ENCODE results near the gene CAPN12. TPM values are rescaled to one million over a fixed set of nuclear protein-coding genes. Genes with fewer than 3 reads are reported as not detected.

CAPN12 gene
- total and polyA plus RNA-seq, 2 of the 8 experiments (the other 6 are each of a cell fraction or from before 2014, with no cell fraction given) = 8.8 to 20.0 TPM

GRCh38 chr19:38733241-38733492 lies 11.1 kb downstream of the CAPN12 start:
- no peak overlapping the region for H4K8ac ChIP-seq (ENCODE audit: extremely low read depth, insufficient read depth, low read length)
- H2BK120ac ChIP-seq (replicated peaks; ENCODE audit: low read depth, low read length) = no peak overlapping the region
- H3K4ac ChIP-seq (replicated peaks; ENCODE audit: insufficient read length, low read depth, low read length) = peak overlapping the region; percentile 83
- H3K18ac ChIP-seq (ENCODE audit: extremely low read depth, low read length) = no peak overlapping the region
- no peak overlapping the region for H2BK20ac ChIP-seq (ENCODE audit: low read length)
- no peak overlapping the region for H4K91ac ChIP-seq (replicated peaks; ENCODE audit: insufficient read length, low read length)
- no peak overlapping the region for H2BK12ac ChIP-seq (ENCODE audit: low read depth, low read length)
- H3K4me1 ChIP-seq (replicated peaks in 1 of 4; ENCODE audit: control insufficient read depth in 3 of 4, insufficient read depth in 4 of 4, low read length in 3 of 4) = peaks cover 0 to 15% (median 10%) of the 10 kb centered on the region in 4 experiments; a peak in 6 of 7 replicates
- no peak overlapping the region for H3K4me2 ChIP-seq (ENCODE audit: insufficient read depth in 1 of 2, low read depth in 2 of 2, low read length in 2 of 2)
- H3K79me2 ChIP-seq (ENCODE audit: control insufficient read depth in 1 of 2, insufficient read depth in 2 of 2, low read length in 2 of 2) = no peaks in the 10 kb centered on the region
- H3K9me3 ChIP-seq (ENCODE audit: insufficient read depth in 2 of 2, low read depth in 1 of 2, low read length in 1 of 2) = peaks cover 0 to 3% of the 10 kb centered on the region in 2 experiments; a peak in 1 of 4 replicates
- H3K27me3 ChIP-seq (replicated peaks in 1 of 4; ENCODE audit: control insufficient read depth in 3 of 4, extremely low read depth in 1 of 4, insufficient read depth in 3 of 4, low read length in 3 of 4) = peaks cover 4 to 11% (median 11%) of the 10 kb centered on the region in 4 experiments
- peaks cover 6 to 12% of the 10 kb centered on the region in 2 experiments for H4K20me1 ChIP-seq (replicated peaks in 1 of 2; ENCODE audit: control insufficient read depth in 1 of 2, insufficient read depth in 2 of 2, low read length in 2 of 2)
- H2BK15ac ChIP-seq (ENCODE audit: low read length) = no peak overlapping the region
- H3K23me2 ChIP-seq (ENCODE audit: low read depth, low read length) = peaks cover 10% of the 10 kb centered on the region; the same call in 1 of the 2 replicates
- H2AFZ ChIP-seq (ENCODE audit: low read length) = no peak overlapping the region
- TF ChIP-seq SRF (IDR thresholded peaks at IDR 0.05; ENCODE audit: low read depth, low read length) (no peak), CEBPB (IDR thresholded peaks at IDR 0.05; ENCODE audit: low read depth, low read length) (no peak), FOSL1 (IDR thresholded peaks at IDR 0.05; ENCODE audit: insufficient read depth, low read depth, low read length) (no peak), CREB1 (IDR thresholded peaks at IDR 0.05) (no peak), TAF7 (optimal IDR thresholded peaks at IDR 0.05; ENCODE audit: borderline replicate concordance, low read depth, low read length) (no peak), KDM1A (IDR thresholded peaks at IDR 0.05; ENCODE audit: borderline replicate concordance, low read length) (no peak), SIX5 (IDR thresholded peaks at IDR 0.05; ENCODE audit: low read depth, low read length) (no peak), TCF12 (IDR thresholded peaks at IDR 0.05; ENCODE audit: low read depth, low read length) (no peak), SIRT6 (IDR thresholded peaks at IDR 0.05; ENCODE audit: low read length) (no peak), JUND (IDR thresholded peaks at IDR 0.05; ENCODE audit: low read length) (no peak), BCL11A (IDR thresholded peaks at IDR 0.05; ENCODE audit: low read depth in 2 of 2, low read length in 2 of 2) (no peak), BACH1 (IDR thresholded peaks at IDR 0.05; ENCODE audit: low read length) (no peak), TAF1 (IDR thresholded peaks at IDR 0.05; ENCODE audit: low read depth, low read length) (no peak)
- TF ChIP-seq, protein P1, sequence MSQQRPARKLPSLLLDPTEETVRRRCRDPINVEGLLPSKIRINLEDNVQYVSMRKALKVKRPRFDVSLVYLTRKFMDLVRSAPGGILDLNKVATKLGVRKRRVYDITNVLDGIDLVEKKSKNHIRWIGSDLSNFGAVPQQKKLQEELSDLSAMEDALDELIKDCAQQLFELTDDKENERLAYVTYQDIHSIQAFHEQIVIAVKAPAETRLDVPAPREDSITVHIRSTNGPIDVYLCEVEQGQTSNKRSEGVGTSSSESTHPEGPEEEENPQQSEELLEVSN (IDR thresholded peaks at IDR 0.05) = no peak
- WGBS, 2 experiments (ENCODE audit: extremely low coverage in 1 of 2, insufficient coverage in 1 of 2, insufficient read length in 1 of 2, insufficient replicate concordance in 2 of 2, low coverage in 1 of 2, low lambda C conversion rate in 2 of 2, missing lambda C conversion rate in 1 of 2) = 100% methylated on average over 1 of the region's 1 CpG; no CpG with 5 or more reads in 1 of the 2 experiments
- H4K5ac ChIP-seq (ENCODE audit: insufficient read length, low read depth, low read length) = no peak overlapping the region
- H3K36me3 ChIP-seq (ENCODE audit: control insufficient read depth in 2 of 4, insufficient read depth in 4 of 4, low read length in 3 of 4) = peaks cover 6 to 23% (median 12%) of the 10 kb centered on the region in 4 experiments; a peak in 5 of 8 replicates
- FAIRE-seq = no peak
- H3K4me3 ChIP-seq (ENCODE audit: extremely low read depth in 1 of 4, insufficient read depth in 2 of 4, low read depth in 3 of 4, low read length in 4 of 4) = no peak overlapping the region
- H2AK5ac ChIP-seq (ENCODE audit: low read depth, low read length) = no peak overlapping the region
- H3K27ac ChIP-seq (ENCODE audit: low read depth, low read length) = no peak overlapping the region
- CTCF ChIA-PET (ENCODE audit: partially characterized antibody) = interaction anchor here (1.5 kb wide), 1 partner anchor 9 kb away, joined by 6 read pairs; no protein-coding TSS in a partner anchor
- POLR2A ChIA-PET (ENCODE audit: partially characterized antibody) = interaction anchor here (0.7 to 3.0 kb wide), 14 partner anchors 8 to 217 kb away, joined by 3 to 11 read pairs (median 6); partner anchors contain the start of genes ACTN4, MRPS12 and SARS2
- no peak overlapping the region for H3K56ac ChIP-seq (replicated peaks; ENCODE audit: insufficient read length, low read depth, low read length)
- DNase-seq (ENCODE audit: low read depth in 1 of 2, low spot score in 2 of 2) = no peak
- H2BK5ac ChIP-seq (ENCODE audit: low read depth, low read length) = no peak overlapping the region
- H3K23ac ChIP-seq (ENCODE audit: insufficient read length) = no peak overlapping the region
- H3K79me1 ChIP-seq (ENCODE audit: low read depth, low read length) = peaks cover 2% of the 10 kb centered on the region
- H3K14ac ChIP-seq (ENCODE audit: insufficient read length) = no peak overlapping the region
- no peak overlapping the region for H3K9ac ChIP-seq (replicated peaks in 1 of 4; ENCODE audit: extremely low read depth in 1 of 4, low read depth in 3 of 4, low read length in 3 of 4)
